Measurements from ENCODE around the gene KLC1.

Gene KLC1

Small RNAs within 50 kb of the gene (small RNA-seq; reads per million reads assigned to genes)
- gene RF00019: 0 reads per million in 2 experiments

Measured in SK-N-DZ (cell line).